K562 (cell line): Measurements from ENCODE around the gene TIMM44. TPM values are rescaled to one million over a fixed set of nuclear protein-coding genes. Genes with fewer than 3 reads are reported as not detected.

ENCODE experiments used
- ATAC-seq: fragments of 200-7000 bp; cut with Tn5 transposase; 3 replicates; pipeline ENCODE4 v1.9.1; 2020; ENCODE audit warnings: moderate library complexity
- BruUV-seq: library from RNA; stranded (reverse); fragments of 400-500 nt; replicated peaks from 2 replicates; lab custom pipeline; 2021; lab: Mats Ljungman, UMichigan
- CTCF ChIA-PET: fragments of 300-600 bp; formaldehyde crosslinking; extraction: SDS; loops from one replicate; lab custom pipeline; 2021; ENCODE audit warnings: low intra/inter-chr PET ratio; lab: Yijun Ruan, JAX
- POLR2A ChIA-PET: fragments of 300-600, 350-650 bp; sonication (Branson Sonifier 250); formaldehyde crosslinking; extraction: SDS; loops from one replicate; lab custom pipeline; 2021; ENCODE audit warnings: antibody characterized with exemption, inconsistent platforms; lab: Yijun Ruan, JAX
- DNase-seq, 4 experiments: peaks; one replicate each; pipeline versions ENCODE4 v3.0.0 to v3.0.0-alpha.2; 2011 to 2018; ENCODE audit warnings: low spot score in 3 of 4, mixed read lengths in 3 of 4; ENCODE audit errors: extremely low read depth in 1 of 4
- FAIRE-seq: peaks from 2 replicates; lab custom pipeline; 2011; peaks lifted over from hg19 to GRCh38; lab: Jason Lieb, UNC
- H2AFZ ChIP-seq: 2 replicates; pipeline ENCODE4 v1.6.0; 2011; ENCODE audit warnings: low read depth, low read length, control low read depth, inconsistent platforms
- H3K27ac ChIP-seq: fragments of 200-600 bp; 3 replicates; pipeline ENCODE4 v1.8.0; 2011; ENCODE audit warnings: low read depth, mild to moderate bottlenecking, control low read depth, inconsistent platforms, low read length, moderate library complexity, mixed read lengths; ENCODE audit errors: extremely low read depth
- H3K27me3 ChIP-seq, 2 experiments: fragments of 300-600 bp in 1 of 2; 2 replicates in 1 of 2; 3 replicates in 1 of 2; pipeline versions ENCODE4 v1.6.0 to v1.8.0; 2011; ENCODE audit warnings: inconsistent platforms in 2 of 2, low read length in 2 of 2, mild to moderate bottlenecking in 1 of 2, mixed read lengths in 1 of 2, moderate library complexity in 1 of 2; ENCODE audit not compliant: control insufficient read depth in 2 of 2, insufficient read depth in 2 of 2
- H3K36me3 ChIP-seq: fragments of 300-600 bp; 3 replicates; pipeline ENCODE4 v1.8.0; 2011; ENCODE audit warnings: mild to moderate bottlenecking, low read length, inconsistent platforms; ENCODE audit not compliant: control insufficient read depth, insufficient read depth
- H3K4me1 ChIP-seq, 2 experiments: fragments of 200-600 bp in 1 of 2; replicated peaks in 1 of 2; 2 replicates in 1 of 2; 3 replicates in 1 of 2; pipeline versions ENCODE4 v1.5.1 to v1.8.0; 2011; ENCODE audit warnings: inconsistent platforms in 2 of 2, low read length in 2 of 2, mild to moderate bottlenecking in 1 of 2, mixed read lengths in 1 of 2, moderate library complexity in 1 of 2; ENCODE audit not compliant: control insufficient read depth in 2 of 2, insufficient read depth in 2 of 2
- H3K4me2 ChIP-seq: 2 replicates; pipeline ENCODE4 v1.6.1; 2011; ENCODE audit warnings: low read length, control low read depth, inconsistent platforms, mixed read lengths; ENCODE audit not compliant: insufficient read depth
- H3K4me3 ChIP-seq: fragments of 200-600 bp; sonication (generic), shearing (Covaris generic); 2 replicates; pipeline ENCODE4 v1.5.1; 2016; ENCODE audit warnings: control low read depth, inconsistent platforms
- H3K79me2 ChIP-seq: fragments of 200-600 bp; 3 replicates; pipeline ENCODE4 v1.8.0; 2011; ENCODE audit warnings: low read length, inconsistent platforms; ENCODE audit not compliant: control insufficient read depth, insufficient read depth
- H3K9ac ChIP-seq, 2 experiments: 2 replicates each; pipeline versions ENCODE4 v1.6.0 to v1.6.1; 2011; ENCODE audit warnings: low read depth in 2 of 2, low read length in 2 of 2, control low read depth in 1 of 2, inconsistent platforms in 1 of 2, mild to moderate bottlenecking in 1 of 2, mixed read lengths in 1 of 2; ENCODE audit not compliant: insufficient read depth in 1 of 2
- H3K9me1 ChIP-seq: one replicate; pipeline ENCODE4 v1.6.0; 2011; ENCODE audit warnings: inconsistent platforms, mild to moderate bottlenecking, low read length, moderate library complexity; ENCODE audit not compliant: control insufficient read depth, insufficient read depth
- H3K9me3 ChIP-seq: replicated peaks from 2 replicates; pipeline ENCODE4 v1.5.1; 2011; ENCODE audit warnings: low read depth, low read length, inconsistent platforms; ENCODE audit not compliant: control insufficient read depth, insufficient read depth
- H4K20me1 ChIP-seq: replicated peaks from 2 replicates; pipeline ENCODE4 v1.6.1; 2011; ENCODE audit warnings: low read length, inconsistent platforms, mixed read lengths; ENCODE audit not compliant: control insufficient read depth, insufficient read depth
- DEAF1 ChIP-seq: fragments of 450-650 bp; formaldehyde crosslinking; IDR thresholded peaks from 2 replicates; pipeline ENCODE4 v1.4.0; 2020; ENCODE audit warnings: mild to moderate bottlenecking, moderate library complexity
- E2F1 ChIP-seq: sonication (generic); formaldehyde crosslinking; IDR thresholded peaks from 2 replicates; pipeline ENCODE4 v1.8.1; 2023; ENCODE audit warnings: mild to moderate bottlenecking, missing genetic modification reagents, moderate library complexity
- JUNB ChIP-seq: fragments of 450-650 bp; formaldehyde crosslinking; conservative IDR thresholded peaks from 2 replicates; pipeline ENCODE4 v1.4.0; 2020; ENCODE audit warnings: mild to moderate bottlenecking
- RFX1 ChIP-seq: fragments of 450-650 bp; IDR thresholded peaks from 2 replicates; pipeline ENCODE4 v1.6.1; 2016; ENCODE audit warnings: mild to moderate bottlenecking, moderate library complexity
- SNIP1 ChIP-seq: fragments of 450-650 bp; IDR thresholded peaks from 2 replicates; pipeline ENCODE4 v1.7.1; 2017; ENCODE audit warnings: low read depth, mild to moderate bottlenecking
- SOX6 ChIP-seq: fragments of 450-650 bp; IDR thresholded peaks from 2 replicates; pipeline ENCODE4 v1.6.1; 2014; ENCODE audit warnings: mild to moderate bottlenecking
- THRAP3 ChIP-seq: fragments of 450-650 bp; IDR thresholded peaks from 2 replicates; pipeline ENCODE4 v1.6.1; 2016; ENCODE audit warnings: mild to moderate bottlenecking, inconsistent platforms, borderline replicate concordance
- TRIM28 ChIP-seq: fragments of 450-650 bp; IDR thresholded peaks from 2 replicates; pipeline ENCODE4 v1.6.1; 2017
- WGBS: fragments of 100-300 bp; shearing (Covaris generic); methylation state at CpG from one replicate; pipeline ENCODE4 v1.1.6; 2016; ENCODE audit warnings: low coverage, mixed read lengths; ENCODE audit not compliant: insufficient coverage; ENCODE audit errors: missing lambda C conversion rate; 5-methylcytosine and 5-hydroxymethylcytosine counted together
- in situ Hi-C: fragments of 300-500 bp; cut with MboI; formaldehyde crosslinking; loops from 4 replicates; pipeline ENCODE4 v1.15.0; 2018; ENCODE audit warnings: inconsistent platforms, mixed read lengths
- intact Hi-C: fragments of 100-400 bp; cut with micrococcal nuclease; formaldehyde crosslinking; loops from 2 replicates; pipeline ENCODE4 v1.14.2; 2022
- polyA plus RNA-seq, 8 experiments: library from polyadenylated mRNA; depleted of rRNA in 4 of 8; stranded (reverse) in 5 of 8; unstranded in 3 of 8; fragments of >200 nt; fragmentation: Nextera tagmentation in 2 of 8; fragmentation: Illumina TruSeq in 1 of 8; extraction: Ambion mirVana in 2 of 8; extraction: Trizol in 1 of 8; gene quantifications; 2 replicates each; pipeline versions ENCODE4 v1.2.1 to v1.2.3, GENCODE V29; 2011 to 2014; ENCODE audit warnings: inconsistent platforms in 1 of 8, missing spikeins in 1 of 8
- total RNA-seq, 7 experiments: library from RNA; depleted of rRNA in 6 of 7; stranded (reverse); fragments of >200 nt in 6 of 7; fragmentation: Illumina TruSeq in 2 of 7; extraction: Trizol in 2 of 7; gene quantifications; 2 replicates each; pipeline versions ENCODE4 v1.2.1 to v1.2.3, GENCODE V29; 2011 to 2021; ENCODE audit warnings: low replicate concordance in 1 of 7

Gene TIMM44
- total and polyA plus RNA-seq, 9 of the 15 experiments (the other 6 are each of a cell fraction or from before 2014, with no cell fraction given) = 10.3 to 231 (median 89.3) TPM

DNA sequence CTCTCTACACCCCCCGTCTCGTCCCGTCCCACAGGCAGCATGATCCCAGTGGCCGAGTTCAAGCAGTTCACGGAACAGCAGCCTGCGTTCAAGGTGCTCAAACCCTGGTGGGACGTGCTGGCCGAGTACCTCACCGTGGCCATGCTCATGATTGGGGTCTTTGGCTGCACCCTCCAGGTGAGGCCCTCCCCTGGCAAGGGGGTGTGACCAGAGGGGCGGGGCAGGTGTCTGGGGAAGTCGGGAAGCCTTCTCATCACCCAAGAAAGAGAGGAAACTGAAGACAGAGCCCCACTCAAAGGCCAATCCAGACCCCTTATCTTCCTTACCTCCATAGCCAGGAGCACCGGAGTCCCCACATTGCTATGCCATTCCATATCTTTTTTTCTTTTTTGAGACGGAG, 47.9 kb downstream of the TIMM44 start:
- Histone ChIP-seq H2AFZ (no peak overlapping the region), H3K36me3 (peaks cover 13% of the 10 kb centered on the region; the same call in 1 of the 3 replicates), H3K9me3 (no peaks in the 10 kb centered on the region), H3K27me3 (no peaks in the 10 kb centered on the region), H3K9ac (peak overlapping the region in 1 of 2 experiments; percentile 6; a peak in 1 of 4 replicates), H3K4me1 (peaks cover 4 to 35% of the 10 kb centered on the region in 2 experiments; a peak in 4 of 5 replicates), H3K79me2 (no peaks in the 10 kb centered on the region), H4K20me1 (no peaks in the 10 kb centered on the region), H3K4me3 (no peak overlapping the region), H3K27ac (no peak overlapping the region), H3K4me2 (no peak overlapping the region), H3K9me1 (no peaks in the 10 kb centered on the region)
- ATAC-seq = no peak
- intact Hi-C loops (no loop called here), in situ Hi-C loops (no loop called here)
- ChIA-PET POLR2A (no interaction called here), CTCF (no interaction called here)
- DNase-seq = no peak
- BruUV-seq = no TSS peak
- TF ChIP-seq JUNB (CRISPR knock-in tag) = no peak
- no peak for TF ChIP-seq SNIP1
- no peak for TF ChIP-seq THRAP3
- no peak for TF ChIP-seq SOX6
- no peak for TF ChIP-seq E2F1 (CRISPR knock-in tag)
- no peak for TF ChIP-seq TRIM28
- TF ChIP-seq DEAF1 (CRISPR knock-in tag) = no peak
- no peak for TF ChIP-seq RFX1
- no peak for FAIRE-seq
- 73% methylated on average over 11 of the region's 13 CpGs for WGBS
